GM18508 (cell line): ENCODE data around the gene CLRN3.

Experiments used
- ATAC-seq: cut with Tn5 transposase; IDR thresholded peaks from one replicate; pipeline ENCODE4 v1.9.1; 2021; ENCODE audit warnings: moderate number of reproducible peaks; ENCODE audit not compliant: insufficient read depth, unreplicated experiment

CLRN3 gene

DNA sequence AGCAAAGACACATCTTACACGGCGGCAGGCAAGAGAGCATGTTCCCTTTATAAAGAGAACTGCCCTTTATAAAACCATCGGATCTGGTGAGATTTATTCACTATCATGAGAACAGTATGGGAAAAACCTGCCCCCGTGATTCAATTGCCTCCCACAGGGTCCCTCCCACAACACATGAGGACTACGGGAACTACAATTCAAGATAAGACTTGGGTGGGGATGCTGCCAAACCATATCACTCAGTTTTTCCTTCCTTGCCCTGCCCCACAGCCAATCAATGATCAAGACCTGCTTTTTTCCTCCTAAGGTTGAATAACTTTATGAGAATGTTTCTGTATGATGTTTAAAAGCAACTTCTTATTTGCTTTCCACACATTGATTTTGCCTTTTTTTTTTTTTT is 11.0 kb upstream of the CLRN3 start:
- ATAC-seq: no peak

GRCh38 chr10:127899766-127900387 is 7.1 kb upstream of the CLRN3 start:
- no peak for ATAC-seq

DNA sequence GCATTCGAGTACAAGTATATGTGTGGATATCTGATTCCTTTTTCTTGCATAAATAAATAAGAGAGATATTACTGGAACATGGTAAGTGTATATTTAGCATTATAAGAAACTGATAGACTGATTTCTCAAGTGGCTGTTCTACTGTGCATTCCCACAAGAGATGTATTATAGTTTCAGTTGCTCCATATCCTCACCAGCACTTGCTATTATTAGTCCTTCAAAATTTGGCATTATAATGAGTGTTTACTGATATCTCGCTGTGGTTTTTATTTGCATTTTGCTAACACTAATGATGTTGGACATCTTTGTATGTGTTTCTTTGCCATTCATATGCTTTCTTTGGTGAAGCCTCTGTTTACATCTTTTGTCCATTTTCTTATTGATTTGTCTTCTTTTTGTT is 4.4 kb upstream of the CLRN3 start:
- ATAC-seq: no peak

DNA sequence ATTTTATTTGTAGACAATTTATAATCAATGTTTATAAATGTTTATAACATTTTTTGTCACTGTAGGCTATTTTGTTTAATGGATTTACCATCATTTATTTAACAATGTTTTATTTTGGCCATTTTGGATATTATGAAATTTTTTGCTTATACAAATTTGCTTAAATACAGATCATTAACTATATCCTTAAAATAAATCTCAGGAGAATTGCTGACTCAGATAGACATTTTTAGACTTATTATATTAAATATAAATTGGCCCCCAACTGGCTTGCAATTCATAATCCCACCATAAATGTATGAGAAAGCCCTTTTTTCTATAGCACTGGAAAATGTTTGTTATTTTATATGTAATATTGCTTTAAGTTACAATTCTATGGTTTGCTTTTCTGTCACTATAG is 3.8 kb upstream of the CLRN3 start:
- ATAC-seq: no peak

DNA sequence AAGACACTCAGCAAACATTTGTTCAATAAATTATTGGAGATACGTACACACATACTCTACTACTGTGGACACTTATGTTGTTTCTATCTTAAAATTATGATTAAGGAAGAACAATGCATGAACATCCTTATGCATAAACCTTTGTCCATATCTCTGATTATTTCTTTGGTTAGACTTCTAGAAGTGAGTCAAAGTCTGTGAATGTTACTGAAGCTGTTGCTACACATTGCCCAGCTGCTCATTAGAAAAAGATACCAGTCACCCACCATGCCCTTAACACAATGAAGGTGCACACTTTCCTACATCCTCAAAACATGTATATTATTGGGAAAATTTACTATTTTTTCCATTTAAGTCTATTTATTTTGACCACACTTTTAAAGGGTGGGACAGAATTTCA is 1.4 kb upstream of the CLRN3 start:
- ATAC-seq: no peak

DNA sequence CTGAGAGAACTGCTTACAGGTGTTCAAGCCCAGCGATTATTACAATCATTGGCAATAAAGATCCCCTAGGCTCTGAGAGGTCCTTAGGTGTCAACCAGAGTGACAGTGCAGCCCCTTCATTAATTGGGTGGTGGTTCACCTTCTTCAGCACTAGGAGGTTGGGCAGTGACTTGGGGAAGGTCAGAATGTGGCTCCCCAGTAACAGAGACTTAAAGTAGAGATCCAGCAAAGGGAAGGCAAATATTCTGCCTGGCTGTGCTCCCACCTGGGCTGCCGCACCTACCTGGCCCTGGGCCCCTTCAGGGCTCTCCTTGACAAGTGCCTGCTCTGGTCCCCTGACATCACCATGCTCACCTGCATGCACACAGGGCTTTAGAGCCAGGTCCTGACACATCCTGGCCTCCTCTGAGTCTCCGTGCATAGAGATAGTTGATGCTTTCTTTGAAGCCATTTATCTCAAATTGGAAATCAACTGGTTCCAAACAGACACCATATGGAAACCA is 1.9 kb downstream of the CLRN3 start:
- no peak for ATAC-seq

DNA sequence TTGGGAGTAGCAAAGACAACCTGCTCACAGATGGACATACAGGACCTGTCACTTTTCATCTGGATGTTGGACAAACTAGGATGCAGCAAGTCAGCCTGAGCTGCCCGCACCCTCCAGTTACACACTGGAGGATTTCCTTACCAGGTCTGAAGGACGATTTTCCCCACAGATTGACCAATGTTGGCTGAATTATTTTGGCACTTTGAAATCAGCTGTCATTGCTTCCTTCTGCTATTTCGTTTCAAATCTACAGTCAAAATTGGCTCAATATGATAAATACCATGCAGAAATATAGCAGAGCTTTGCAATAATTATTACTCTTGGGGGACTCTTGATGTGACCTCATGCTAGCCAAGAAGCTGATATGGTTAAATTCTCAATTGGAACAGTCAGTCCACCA is 2.5 kb downstream of the CLRN3 start:
- no peak for ATAC-seq

GRCh38 chr10:127889605-127890195 is 3.0 kb downstream of the CLRN3 start:
- no peak for ATAC-seq

DNA sequence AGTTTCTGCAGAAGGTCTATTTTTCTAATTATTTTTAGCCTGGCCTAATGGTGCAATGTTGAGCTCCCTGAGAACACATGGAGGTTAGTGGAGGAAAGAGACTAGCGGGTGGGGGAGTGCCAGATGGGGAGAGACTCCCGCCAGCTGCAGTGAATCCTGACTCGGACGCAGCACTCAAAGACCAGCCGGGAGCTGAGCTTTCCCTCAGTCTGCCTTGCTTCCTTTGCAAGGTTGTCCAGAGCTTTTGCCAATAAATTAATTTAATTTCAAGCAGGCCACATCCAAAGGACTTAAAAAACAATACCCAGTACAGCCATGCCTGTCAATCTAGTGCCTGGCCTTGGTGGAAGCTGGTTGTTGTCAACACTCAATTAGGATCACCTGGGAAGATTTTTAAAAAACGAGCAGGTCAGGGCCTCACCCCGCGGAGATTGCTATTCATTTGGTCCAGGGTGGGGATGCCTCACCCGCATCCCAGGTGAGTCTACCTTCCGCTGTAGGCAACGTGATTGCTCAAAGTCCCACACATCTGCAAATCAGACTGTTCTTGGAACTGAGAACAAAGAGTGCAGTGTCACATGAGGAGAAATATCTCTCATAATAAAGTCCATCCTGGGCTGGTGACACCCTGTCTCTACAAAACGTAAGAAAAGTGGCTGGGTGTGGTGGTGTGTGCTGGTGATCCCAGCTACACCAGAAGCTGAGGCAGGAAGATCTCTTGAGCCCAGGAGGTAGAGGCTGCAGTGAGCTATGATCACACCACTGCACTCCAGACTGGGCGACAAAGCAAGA is 4.0 kb downstream of the CLRN3 start:
- ATAC-seq: no peak

- ATAC-seq: no peak
These were observed 5.0 kb downstream of the CLRN3 start for GRCh38 chr10:127887541-127888415.

DNA sequence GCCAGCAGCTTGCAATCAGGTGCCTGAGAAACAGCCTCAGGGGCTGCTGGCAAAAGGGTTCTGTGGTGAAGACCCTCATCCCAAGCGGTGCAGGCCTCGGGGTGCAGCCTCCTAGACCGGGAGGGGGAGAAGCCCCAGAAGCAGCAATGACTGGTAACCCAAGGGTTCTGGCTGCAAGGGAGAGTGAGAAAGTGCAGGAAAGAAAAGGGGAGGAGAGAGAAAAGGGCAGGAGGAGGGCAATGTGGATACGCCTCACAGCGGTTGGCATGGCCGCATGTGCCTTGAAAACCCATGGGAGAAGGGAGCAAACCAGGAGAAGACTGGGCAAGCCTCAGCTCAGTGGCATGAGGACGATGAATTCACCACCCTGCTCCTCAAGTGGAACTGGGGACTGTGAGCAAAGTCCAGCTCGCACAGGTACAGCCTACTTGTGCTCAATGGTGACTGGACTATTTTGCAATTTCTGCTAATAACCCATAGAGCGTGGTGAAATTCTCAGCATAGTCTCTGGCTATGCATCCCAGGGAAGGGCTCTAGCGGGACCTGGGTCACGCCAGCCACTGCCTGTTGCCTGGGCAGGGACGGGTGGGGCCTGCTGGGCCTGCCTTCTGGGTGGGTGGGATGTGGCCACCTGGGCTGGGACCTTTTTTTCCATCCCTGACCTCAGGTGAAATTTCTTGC is 6.2 kb downstream of the CLRN3 start:
- no peak for ATAC-seq

DNA sequence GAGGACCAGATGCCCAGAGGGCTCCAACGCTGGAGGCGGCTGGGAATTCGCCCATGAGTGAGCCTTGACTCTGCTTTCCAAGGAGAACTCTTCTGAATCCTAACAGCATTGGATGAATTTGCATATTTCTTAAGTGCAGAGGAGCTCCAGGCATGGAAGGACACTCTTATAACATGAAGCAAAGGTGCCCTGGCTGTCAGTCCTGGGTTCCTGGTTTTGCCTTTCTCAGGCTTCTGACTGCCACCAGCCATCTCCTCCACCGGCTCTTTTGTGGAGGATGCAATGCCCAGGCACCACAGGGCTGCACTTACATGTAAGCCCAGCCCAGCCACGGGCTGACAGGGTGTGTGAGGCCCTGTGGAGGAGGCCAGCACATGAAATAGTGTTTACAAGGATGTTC is 8.2 kb downstream of the CLRN3 start:
- ATAC-seq: no peak

GRCh38 chr10:127883516-127883915 is 9.2 kb downstream of the CLRN3 start:
- ATAC-seq: no peak

GRCh38 chr10:127882801-127883459 is 9.8 kb downstream of the CLRN3 start:
- ATAC-seq: no peak

DNA sequence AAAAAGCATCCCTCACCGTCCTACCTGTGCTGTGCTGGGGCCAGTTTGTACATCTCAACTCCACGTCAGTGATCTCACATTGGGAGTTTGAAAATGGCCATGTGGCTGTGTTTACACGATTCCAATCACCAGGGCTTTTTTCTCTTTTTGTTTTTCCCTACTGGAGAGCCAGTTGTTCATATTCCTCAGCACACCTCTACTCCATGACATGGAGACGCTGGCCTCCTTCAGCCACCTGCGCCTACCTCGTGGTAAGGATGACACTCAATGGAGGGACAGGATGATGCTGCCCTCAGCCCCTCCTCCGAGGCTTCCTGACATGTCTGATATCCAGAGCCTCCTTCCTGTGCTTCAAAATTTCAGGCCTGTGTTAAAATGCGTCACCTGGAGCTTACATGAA is 10.3 kb downstream of the CLRN3 start:
- no peak for ATAC-seq

- no peak for ATAC-seq
These were observed 11.5 kb downstream of the CLRN3 start for GRCh38 chr10:127881262-127881661.

GRCh38 chr10:127880557-127880956 is 12.2 kb downstream of the CLRN3 start:
- ATAC-seq: no peak

DNA sequence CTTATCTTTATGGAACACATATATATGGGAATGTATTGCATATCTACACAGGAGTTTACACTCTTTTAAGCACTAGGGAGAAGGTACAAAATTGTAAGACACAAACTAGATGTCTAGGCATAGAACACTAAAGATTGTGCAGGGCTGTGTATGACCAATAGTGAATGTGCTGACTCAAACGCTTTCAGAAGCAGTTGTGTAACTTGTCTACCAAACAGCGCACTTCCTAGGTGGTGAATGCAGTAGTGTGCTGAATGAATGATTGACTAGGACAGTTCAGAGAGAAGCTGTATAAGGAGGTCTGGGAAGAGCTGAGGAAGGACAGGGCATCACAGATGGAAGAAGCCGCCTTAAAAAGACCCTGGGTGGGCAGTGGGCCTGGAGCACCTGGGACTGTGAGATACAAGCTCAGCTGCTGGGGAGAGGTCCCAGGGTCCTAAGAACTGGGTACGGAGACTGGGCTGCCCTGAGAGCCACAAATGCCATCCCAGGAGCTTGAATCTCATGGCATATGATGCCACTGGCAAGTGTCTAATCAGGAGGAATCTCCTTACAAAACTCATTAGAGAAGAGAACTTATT is 14.2 kb downstream of the CLRN3 start:
- no peak for ATAC-seq

DNA sequence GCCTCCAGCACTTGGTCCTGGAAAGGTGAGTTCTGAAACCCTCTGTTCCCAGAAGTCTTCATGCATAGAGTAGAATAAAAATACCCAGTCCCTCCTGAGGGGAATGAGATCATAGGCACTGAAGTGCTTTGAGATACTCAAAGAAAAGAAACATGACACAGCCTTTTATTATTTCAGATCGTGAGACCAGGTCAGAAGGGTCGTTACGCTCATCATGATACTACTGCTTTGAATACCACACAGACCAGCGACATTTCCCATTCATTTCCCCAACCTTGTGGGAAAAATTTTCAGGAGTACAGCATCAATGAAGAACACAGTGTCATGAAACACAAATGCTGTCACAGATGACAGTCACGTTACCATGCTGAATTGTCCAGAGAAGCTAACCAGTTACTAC is 15.0 kb downstream of the CLRN3 start:
- no peak for ATAC-seq
